ENCODE measurements around the gene GLP2R.

DNA sequence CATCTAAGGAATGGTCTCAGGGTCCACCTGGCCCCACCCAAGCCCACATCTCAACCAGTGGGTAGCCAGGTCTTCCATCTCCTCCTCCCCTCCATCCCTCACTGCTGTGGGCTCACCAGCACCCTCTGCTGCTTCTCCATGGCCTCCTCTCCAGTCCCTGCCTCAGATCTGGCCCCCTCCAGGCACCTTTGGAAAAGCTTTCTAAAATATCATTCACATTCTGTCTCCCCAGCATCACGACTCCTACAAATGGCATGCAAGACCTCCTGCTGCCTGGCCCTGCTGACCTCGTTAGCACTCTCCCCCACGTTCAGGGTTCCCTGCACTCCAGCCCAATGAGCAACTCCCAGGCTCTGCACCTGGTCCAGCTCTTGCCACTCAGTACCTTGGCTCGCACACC is 13.7 kb downstream of the GLP2R start:
- TF ChIP-seq CTCF (IDR thresholded peaks at IDR 0.05) (no peak), POLR2A (IDR thresholded peaks at IDR 0.05) (no peak)

Measured in heart left ventricle (tissue), 13 donors.